HEK293T (cell line): ENCODE data around the gene OR13C3.

Experiments
- BHLHE40 ChIP-seq: fragments of 450-650 bp; IDR thresholded peaks from 2 replicates; pipeline ENCODE4 v1.6.1; 2016; ENCODE audit warnings: mild to moderate bottlenecking, moderate library complexity, borderline replicate concordance
- ELF4 ChIP-seq: fragments of 450-650 bp; IDR thresholded peaks from 2 replicates; pipeline ENCODE4 v1.6.1; 2017; ENCODE audit warnings: antibody characterized with exemption
- FOXA1 ChIP-seq: fragments of 450-650 bp; IDR thresholded peaks from 2 replicates; pipeline ENCODE4 v1.6.1; 2016; ENCODE audit warnings: mild to moderate bottlenecking
- FOXK2 ChIP-seq: fragments of 450-650 bp; IDR thresholded peaks from 2 replicates; pipeline ENCODE4 v1.6.1; 2016; ENCODE audit warnings: mild to moderate bottlenecking
- FOXM1 ChIP-seq: fragments of 450-650 bp; IDR thresholded peaks from 2 replicates; pipeline ENCODE4 v1.6.1; 2017; ENCODE audit warnings: mild to moderate bottlenecking, borderline replicate concordance
- HDGF ChIP-seq: fragments of 450-650 bp; IDR thresholded peaks from 2 replicates; pipeline ENCODE4 v1.6.1; 2017; ENCODE audit warnings: antibody characterized with exemption, borderline replicate concordance
- SP1 ChIP-seq: fragments of 450-650 bp; IDR thresholded peaks from 2 replicates; pipeline ENCODE4 v1.6.1; 2017
- SUZ12 ChIP-seq: fragments of 450-650 bp; IDR thresholded peaks from 2 replicates; pipeline ENCODE4 v1.6.1; 2016; ENCODE audit warnings: mild to moderate bottlenecking
- TARDBP ChIP-seq: fragments of 450-650 bp; IDR thresholded peaks from 2 replicates; pipeline ENCODE4 v1.6.1; 2016
- ZNF384 ChIP-seq: fragments of 450-650 bp; IDR thresholded peaks from 2 replicates; pipeline ENCODE4 v1.6.1; 2016

- no peak for TF ChIP-seq FOXM1
- no peak for TF ChIP-seq ELF4
- TF ChIP-seq SP1, result no peak
- TF ChIP-seq SUZ12, result no peak
- TF ChIP-seq HDGF, result no peak
- no peak for TF ChIP-seq BHLHE40
- TF ChIP-seq FOXK2, result no peak
- no peak for TF ChIP-seq FOXA1
- no peak for TF ChIP-seq TARDBP
- TF ChIP-seq ZNF384, result no peak
Observed at GRCh38 chr9:104568868-104569267, 32.2 kb upstream of the OR13C3 start, which contains the start of gene OR13C8.
